ENCODE measurements around the gene PEX6.

DNA sequence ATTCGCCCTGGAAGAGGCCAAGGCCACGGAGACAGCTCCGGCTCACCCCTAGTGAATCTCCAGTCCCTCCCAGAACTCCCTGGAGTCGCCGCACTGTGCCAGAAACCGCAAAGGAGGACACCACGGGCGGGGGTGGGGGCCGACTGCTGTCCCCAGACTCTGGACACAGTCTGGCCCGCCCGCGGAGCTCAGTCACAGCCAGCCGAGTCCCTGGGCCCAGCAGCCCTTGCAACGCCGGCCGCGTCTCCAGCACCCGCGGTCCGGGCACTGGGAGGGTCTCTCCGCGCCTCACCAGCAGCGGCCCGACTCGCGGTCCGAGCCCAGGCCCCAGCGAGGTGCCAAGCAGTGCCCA lies 518 bp downstream of the PEX6 start:
- TF ChIP-seq SUZ12 (IDR thresholded peaks at IDR 0.05; ENCODE audit: extremely low read depth, insufficient read depth, insufficient read length), result no peak
- TF ChIP-seq ZNF274 (IDR thresholded peaks at IDR 0.05; ENCODE audit: low read depth, low read length), result no peak
- TF ChIP-seq YY1 (IDR thresholded peaks at IDR 0.05; ENCODE audit: insufficient read depth, insufficient read length), result no peak
